HUES64 (cell line): ENCODE results near the gene MOV10L1.

ENCODE experiments used
- H3K27ac ChIP-seq: 2 replicates; pipeline ENCODE4 v1.7.0; 2013; ENCODE audit warnings: low read depth, low read length, inconsistent platforms
- H3K27me3 ChIP-seq: 2 replicates; pipeline ENCODE4 v1.6.1; 2013; ENCODE audit warnings: mild to moderate bottlenecking, low read length; ENCODE audit not compliant: insufficient read depth
- H3K36me3 ChIP-seq: 2 replicates; pipeline ENCODE4 v1.6.1; 2013; ENCODE audit warnings: mild to moderate bottlenecking, low read length; ENCODE audit not compliant: insufficient read depth
- H3K4me1 ChIP-seq: 2 replicates; pipeline ENCODE4 v1.6.1; 2013; ENCODE audit warnings: mild to moderate bottlenecking, low read length, moderate library complexity; ENCODE audit not compliant: insufficient read depth
- H3K4me3 ChIP-seq: 2 replicates; pipeline ENCODE4 v1.5.1; 2013; ENCODE audit warnings: mild to moderate bottlenecking, low read length, moderate library complexity
- H3K9ac ChIP-seq: 2 replicates; pipeline ENCODE4 v1.6.1; 2013; ENCODE audit warnings: mild to moderate bottlenecking, low read depth, low read length
- H3K9me3 ChIP-seq: 2 replicates; pipeline ENCODE4 v1.6.1; 2013; ENCODE audit warnings: low read depth, low read length; ENCODE audit not compliant: insufficient read depth
- WGBS: fragments of 150-250, 120-280 bp; methylation state at CpG from one replicate; pipeline ENCODE4 v1.1.7; 2013; ENCODE audit warnings: missing lambda C conversion rate; 5-methylcytosine and 5-hydroxymethylcytosine counted together

Gene MOV10L1

GRCh38 chr22:50184902-50185374 is 95.1 kb downstream of the MOV10L1 start:
- Histone ChIP-seq H3K27ac (no peak overlapping the region), H3K9ac (peak overlapping the region; percentile 62), H3K4me3 (peak overlapping the region; percentile 79), H3K36me3 (no peaks in the 10 kb centered on the region), H3K4me1 (peaks cover 7% of the 10 kb centered on the region), H3K27me3 (peaks cover 17% of the 10 kb centered on the region), H3K9me3 (no peaks in the 10 kb centered on the region)
- 7% methylated on average over 63 of the region's 63 CpGs for WGBS

GRCh38 chr22:50185375-50186087 is 95.7 kb downstream of the MOV10L1 start, which contains the start of gene TRABD:
Gene TRABD, plus strand, starts transcription at chr22:50185913. Its CDS starts 7,148 bp downstream, at chr22:50193061.
- Histone ChIP-seq H3K9ac (peak within 1 kb of the TSS; percentile 62), H3K36me3 (no peaks in the 10 kb centered on the region), H3K4me3 (peak within 1 kb of the TSS; percentile 79), H3K27ac (no peak within 1 kb of the TSS), H3K4me1 (peaks cover 7% of the 10 kb centered on the region), H3K9me3 (no peaks in the 10 kb centered on the region), H3K27me3 (peaks cover 17% of the 10 kb centered on the region)
- WGBS = 3% methylated on average over 76 of the region's 90 CpGs

GRCh38 chr22:50186181-50186714 is 96.4 kb downstream of the MOV10L1 start:
- H3K4me3 ChIP-seq = peak overlapping the region; percentile 59
- no peak overlapping the region for H3K27ac ChIP-seq
- H3K27me3 ChIP-seq = peaks cover 17% of the 10 kb centered on the region
- no peaks in the 10 kb centered on the region for H3K9me3 ChIP-seq
- H3K36me3 ChIP-seq = no peaks in the 10 kb centered on the region
- H3K4me1 ChIP-seq = peaks cover 7% of the 10 kb centered on the region
- WGBS = under 1% methylated on average over 47 of the region's 47 CpGs
- peak overlapping the region; percentile 59 for H3K9ac ChIP-seq

- H3K27me3 ChIP-seq = peaks cover 17% of the 10 kb centered on the region
- H3K4me1 ChIP-seq = peaks cover 7% of the 10 kb centered on the region
- WGBS = 52% methylated on average over 26 of the region's 26 CpGs
- no peaks in the 10 kb centered on the region for H3K9me3 ChIP-seq
- H3K27ac ChIP-seq = no peak overlapping the region
- H3K36me3 ChIP-seq = no peaks in the 10 kb centered on the region
- peak overlapping the region; percentile 59 for H3K4me3 ChIP-seq
- peak overlapping the region; percentile 59 for H3K9ac ChIP-seq
These were observed 97.1 kb downstream of the MOV10L1 start for GRCh38 chr22:50186761-50187523.

GRCh38 chr22:50188356-50188755 is 98.5 kb downstream of the MOV10L1 start:
- H3K9me3 ChIP-seq = no peaks in the 10 kb centered on the region
- H3K4me1 ChIP-seq = peaks cover 7% of the 10 kb centered on the region
- peaks cover under 1% of the 10 kb centered on the region; the same call in 1 of the 2 replicates for H3K36me3 ChIP-seq
- H3K4me3 ChIP-seq = no peak overlapping the region
- no peak overlapping the region for H3K9ac ChIP-seq
- 96% methylated on average over 11 of the region's 11 CpGs for WGBS
- H3K27ac ChIP-seq = no peak overlapping the region
- peaks cover 17% of the 10 kb centered on the region for H3K27me3 ChIP-seq

- Histone ChIP-seq H3K36me3 (peaks cover 10% of the 10 kb centered on the region), H3K9me3 (no peaks in the 10 kb centered on the region), H3K4me1 (peaks cover 2% of the 10 kb centered on the region), H3K27me3 (peaks cover 12% of the 10 kb centered on the region), H3K4me3 (no peak overlapping the region), H3K27ac (no peak overlapping the region), H3K9ac (no peak overlapping the region)
- 95% methylated on average over 20 of the region's 20 CpGs for WGBS
These were observed 99.5 kb downstream of the MOV10L1 start for GRCh38 chr22:50189184-50189848.

- H3K4me3 ChIP-seq = no peak overlapping the region
These were observed 100.0 kb downstream of the MOV10L1 start for GRCh38 chr22:50189849-50190181.

GRCh38 chr22:50190182-50190940 is 100.6 kb downstream of the MOV10L1 start:
- WGBS = 73% methylated on average over 43 of the region's 43 CpGs
- H3K4me3 ChIP-seq = peak overlapping the region; percentile 34

More at GRCh38 chr22:50189849-50190181, 100.0 kb downstream of the MOV10L1 start:
- Histone ChIP-seq H3K27ac (no peak overlapping the region), H3K27me3 (peaks cover 7% of the 10 kb centered on the region), H3K9me3 (no peaks in the 10 kb centered on the region), H3K36me3 (peaks cover 15% of the 10 kb centered on the region), H3K9ac (no peak overlapping the region; the same call in 1 of the 2 replicates), H3K4me1 (no peaks in the 10 kb centered on the region; the same call in 1 of the 2 replicates)
- WGBS = 89% methylated on average over 4 of the region's 4 CpGs

DNA sequence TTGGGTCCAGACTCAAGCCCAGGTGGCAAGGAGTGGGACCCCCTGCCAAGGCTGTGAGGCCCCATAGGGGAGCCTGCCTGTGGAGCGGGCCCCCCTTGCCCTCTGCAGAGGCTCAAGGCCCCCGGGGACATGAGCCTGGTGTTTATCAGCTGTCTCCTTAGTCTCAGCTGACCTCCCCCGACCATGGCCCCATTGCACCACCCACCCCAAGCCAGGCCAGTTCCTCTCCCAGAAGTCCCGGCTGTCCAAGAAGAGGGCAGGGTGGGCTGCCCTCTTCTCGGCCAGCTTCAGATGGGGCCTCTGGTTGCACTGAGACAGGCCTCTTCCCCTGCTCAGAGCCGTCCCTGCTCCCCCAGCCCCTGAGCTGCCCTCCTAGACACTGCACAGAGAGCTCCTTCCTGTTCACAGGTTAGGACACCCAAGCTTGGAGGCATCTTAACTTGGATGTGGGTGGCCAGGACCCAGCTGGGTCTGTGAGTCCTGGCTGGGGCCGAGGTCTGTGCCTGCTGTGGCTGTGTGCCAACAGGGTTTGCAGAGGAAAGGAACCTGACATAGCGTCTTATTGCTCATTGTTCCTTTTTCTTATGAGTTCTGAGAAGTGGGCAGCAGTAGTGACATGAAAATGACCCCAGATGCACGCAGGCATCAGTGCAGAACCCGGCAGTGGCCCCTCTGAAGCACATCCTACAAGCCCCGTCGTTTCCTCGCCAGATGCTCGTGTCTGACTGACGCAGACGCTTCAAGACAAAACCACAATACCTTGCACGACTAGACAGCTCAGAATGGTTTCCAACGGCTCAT is 101.3 kb downstream of the MOV10L1 start:
- Histone ChIP-seq H3K36me3 (peaks cover 20% of the 10 kb centered on the region), H3K9ac (peak overlapping the region; percentile 53; the same call in 1 of the 2 replicates), H3K4me3 (no peak overlapping the region), H3K27ac (0 out of 2 replicates have a peak overlapping the region, but pooled peaks have one; percentile 41), H3K4me1 (no peaks in the 10 kb centered on the region; the same call in 1 of the 2 replicates), H3K9me3 (no peaks in the 10 kb centered on the region), H3K27me3 (no peaks in the 10 kb centered on the region)
- 94% methylated on average over 18 of the region's 18 CpGs for WGBS

More at GRCh38 chr22:50190182-50190940, 100.6 kb downstream of the MOV10L1 start:
- Histone ChIP-seq H3K36me3 (peaks cover 16% of the 10 kb centered on the region), H3K4me1 (no peaks in the 10 kb centered on the region; the same call in 1 of the 2 replicates), H3K9me3 (no peaks in the 10 kb centered on the region), H3K27me3 (peaks cover 2% of the 10 kb centered on the region), H3K27ac (0 out of 2 replicates have a peak overlapping the region, but pooled peaks have one; percentile 41), H3K9ac (peak overlapping the region; percentile 53)
